HG02840 (cell line): ENCODE data around the gene KCNQ1.

Experiments
- ATAC-seq: cut with Tn5 transposase; IDR thresholded peaks from one replicate; pipeline ENCODE4 v1.9.1; 2021; ENCODE audit warnings: mild to moderate bottlenecking, moderate library complexity, moderate number of reproducible peaks; ENCODE audit not compliant: unreplicated experiment, low FRiP score

KCNQ1 gene

GRCh38 chr11:2891326-2892214, 446.8 kb downstream of the KCNQ1 start:
- no peak for ATAC-seq

DNA sequence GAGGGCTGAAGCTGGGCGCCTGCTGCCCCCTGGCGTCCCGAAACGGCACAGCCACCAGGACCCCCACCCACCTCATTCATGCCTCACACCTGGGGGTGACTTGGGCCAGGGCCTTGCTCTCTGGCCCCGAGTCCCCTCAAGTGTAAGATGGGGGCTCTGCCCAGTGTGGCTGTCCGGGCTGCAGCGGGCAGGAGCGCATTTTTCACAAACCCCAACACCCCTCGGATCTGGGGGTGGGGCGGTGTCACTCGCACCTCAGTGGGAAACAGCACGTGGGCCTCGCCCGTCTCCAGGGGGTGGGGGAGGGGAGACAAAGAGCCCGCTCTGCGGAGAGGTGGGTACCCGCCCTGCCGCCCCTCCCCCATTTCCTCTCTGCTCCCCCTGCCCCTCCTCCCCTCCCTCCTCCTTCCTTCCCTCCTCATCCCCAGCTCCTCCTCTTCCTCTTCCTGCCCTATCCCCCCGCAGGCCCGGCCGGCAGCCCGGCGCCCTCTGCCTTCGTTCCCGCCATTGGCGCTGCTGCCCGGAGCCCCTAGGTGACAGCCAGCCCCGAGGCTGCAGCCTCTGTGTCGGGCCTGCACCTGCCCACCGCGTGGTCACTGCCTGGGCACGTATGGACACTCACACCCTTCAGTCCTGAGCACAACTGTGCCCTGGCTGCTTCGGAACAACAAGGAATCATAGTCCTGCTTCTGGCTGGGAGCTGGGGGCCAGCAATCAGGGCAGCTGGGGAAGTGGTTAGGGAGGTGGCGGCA, 447.6 kb downstream of the KCNQ1 start:
- no peak for ATAC-seq

GRCh38 chr11:2892967-2893528, 448.2 kb downstream of the KCNQ1 start:
- ATAC-seq = no peak

- no peak for ATAC-seq
These were observed 449.1 kb downstream of the KCNQ1 start for GRCh38 chr11:2893935-2894334.

GRCh38 chr11:2896047-2896446, 451.2 kb downstream of the KCNQ1 start:
- ATAC-seq = no peak

- ATAC-seq = no peak
These were observed 452.2 kb downstream of the KCNQ1 start for GRCh38 chr11:2897048-2897447.

- no peak for ATAC-seq
These were observed 453.7 kb downstream of the KCNQ1 start for GRCh38 chr11:2898366-2899079.
